Esophagus muscularis mucosa (tissue), 4 donors: ENCODE results near the gene OR10A3.

Experiments
- EP300 ChIP-seq: sonication (generic); formaldehyde crosslinking; IDR thresholded peaks from one replicate; pipeline ENCODE4 v1.6.1; 2017; ENCODE audit warnings: antibody characterized with exemption
- POLR2A ChIP-seq: fragments of 450-650 bp; IDR thresholded peaks from one replicate; pipeline ENCODE4 v1.6.1; 2017; ENCODE audit warnings: antibody characterized with exemption, moderate library complexity, mild to moderate bottlenecking, low read depth
- POLR2AphosphoS5 ChIP-seq, 2 donors: sonication (generic); formaldehyde crosslinking; IDR thresholded peaks; one replicate each; pipeline ENCODE4 v1.6.1; 2017; ENCODE audit warnings: antibody characterized with exemption in 2 of 2
- TF ChIP-seq, protein P1 (sequence below), 3 experiments: fragments of 200-600 bp in 2 of 3; fragments of 450-650 bp in 1 of 3; sonication (generic) in 2 of 3; IDR thresholded peaks; one replicate each; pipeline ENCODE4 v1.5.1; 2017 to 2019; ENCODE audit warnings: antibody characterized with exemption in 3 of 3, mild to moderate bottlenecking in 2 of 3, moderate library complexity in 1 of 3

GRCh38 chr11:7967826-7968225 is 26.3 kb upstream of the OR10A3 start:
- TF ChIP-seq, protein P1, sequence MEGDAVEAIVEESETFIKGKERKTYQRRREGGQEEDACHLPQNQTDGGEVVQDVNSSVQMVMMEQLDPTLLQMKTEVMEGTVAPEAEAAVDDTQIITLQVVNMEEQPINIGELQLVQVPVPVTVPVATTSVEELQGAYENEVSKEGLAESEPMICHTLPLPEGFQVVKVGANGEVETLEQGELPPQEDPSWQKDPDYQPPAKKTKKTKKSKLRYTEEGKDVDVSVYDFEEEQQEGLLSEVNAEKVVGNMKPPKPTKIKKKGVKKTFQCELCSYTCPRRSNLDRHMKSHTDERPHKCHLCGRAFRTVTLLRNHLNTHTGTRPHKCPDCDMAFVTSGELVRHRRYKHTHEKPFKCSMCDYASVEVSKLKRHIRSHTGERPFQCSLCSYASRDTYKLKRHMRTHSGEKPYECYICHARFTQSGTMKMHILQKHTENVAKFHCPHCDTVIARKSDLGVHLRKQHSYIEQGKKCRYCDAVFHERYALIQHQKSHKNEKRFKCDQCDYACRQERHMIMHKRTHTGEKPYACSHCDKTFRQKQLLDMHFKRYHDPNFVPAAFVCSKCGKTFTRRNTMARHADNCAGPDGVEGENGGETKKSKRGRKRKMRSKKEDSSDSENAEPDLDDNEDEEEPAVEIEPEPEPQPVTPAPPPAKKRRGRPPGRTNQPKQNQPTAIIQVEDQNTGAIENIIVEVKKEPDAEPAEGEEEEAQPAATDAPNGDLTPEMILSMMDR (IDR thresholded peaks at IDR 0.05), result no peak
- TF ChIP-seq EP300, result no peak
- TF ChIP-seq POLR2AphosphoS5 (IDR thresholded peaks at IDR 0.05), result no peak
- no peak for TF ChIP-seq POLR2A
